ENCODE results near the gene SCD5. TPM values are rescaled to one million over a fixed set of nuclear protein-coding genes. Genes with fewer than 3 reads are reported as not detected.

The SCD5 gene
- total RNA-seq, 2 experiments from 2014 or later: 3.8 to 4.0 TPM

- no peak for DNase-seq
- H3K27me3 Mint-ChIP-seq: peaks cover 31% of the 10 kb centered on the region
- no peak overlapping the region for H3K27ac Mint-ChIP-seq
- H3K36me3 Mint-ChIP-seq: no peaks in the 10 kb centered on the region
- peaks cover 10% of the 10 kb centered on the region for H3K4me1 Mint-ChIP-seq
- no peak overlapping the region for H3K4me3 Mint-ChIP-seq
- H3K9me3 Mint-ChIP-seq: no peaks in the 10 kb centered on the region
Observed at GRCh38 chr4:82803746-82804145, 5.2 kb upstream of the SCD5 start.

- no peak overlapping the region for H3K27ac Mint-ChIP-seq
- H3K9me3 Mint-ChIP-seq: no peaks in the 10 kb centered on the region
- H3K4me1 Mint-ChIP-seq: peaks cover 10% of the 10 kb centered on the region
- no peak for DNase-seq
- no peaks in the 10 kb centered on the region for H3K36me3 Mint-ChIP-seq
- no peak overlapping the region for H3K4me3 Mint-ChIP-seq
- H3K27me3 Mint-ChIP-seq: peaks cover 31% of the 10 kb centered on the region
Observed at GRCh38 chr4:82802911-82803310, 4.3 kb upstream of the SCD5 start.

GRCh38 chr4:82801910-82802521 is 3.4 kb upstream of the SCD5 start:
- peaks cover 12% of the 10 kb centered on the region for H3K4me1 Mint-ChIP-seq
- H3K9me3 Mint-ChIP-seq: no peaks in the 10 kb centered on the region
- no peak overlapping the region for H3K27ac Mint-ChIP-seq
- H3K27me3 Mint-ChIP-seq: peaks cover 39% of the 10 kb centered on the region
- H3K4me3 Mint-ChIP-seq: no peak overlapping the region
- no peaks in the 10 kb centered on the region for H3K36me3 Mint-ChIP-seq
- no peak for DNase-seq

- Mint-ChIP-seq H3K27me3 (peaks cover 52% of the 10 kb centered on the region), H3K9me3 (no peaks in the 10 kb centered on the region), H3K4me1 (peaks cover 12% of the 10 kb centered on the region), H3K4me3 (peak overlapping the region; percentile 79), H3K27ac (no peak overlapping the region), H3K36me3 (no peaks in the 10 kb centered on the region)
- DNase-seq: no peak
Observed at GRCh38 chr4:82799006-82799881, 648 bp upstream of the SCD5 start.

- no peaks in the 10 kb centered on the region for H3K9me3 Mint-ChIP-seq
- H3K4me1 Mint-ChIP-seq: peaks cover 10% of the 10 kb centered on the region
- H3K27ac Mint-ChIP-seq: no peak overlapping the region
- peaks cover 49% of the 10 kb centered on the region for H3K27me3 Mint-ChIP-seq
- peak; percentile 25 for DNase-seq
- H3K36me3 Mint-ChIP-seq: no peaks in the 10 kb centered on the region
- peak overlapping the region; percentile 72 for H3K4me3 Mint-ChIP-seq
Observed at GRCh38 chr4:82797405-82798111, 1.0 kb downstream of the SCD5 start.

GRCh38 chr4:82797040-82797404 is 1.6 kb downstream of the SCD5 start:
- no peak for DNase-seq
- Mint-ChIP-seq H3K4me1 (peaks cover 10% of the 10 kb centered on the region), H3K27me3 (peaks cover 44% of the 10 kb centered on the region), H3K27ac (no peak overlapping the region), H3K9me3 (no peaks in the 10 kb centered on the region), H3K4me3 (peak overlapping the region; percentile 72), H3K36me3 (no peaks in the 10 kb centered on the region)

- H3K9me3 Mint-ChIP-seq: no peaks in the 10 kb centered on the region
- peaks cover 21% of the 10 kb centered on the region for H3K27me3 Mint-ChIP-seq
- no peak overlapping the region for H3K27ac Mint-ChIP-seq
- H3K4me3 Mint-ChIP-seq: no peak overlapping the region
- no peaks in the 10 kb centered on the region for H3K36me3 Mint-ChIP-seq
- DNase-seq: no peak
- peaks cover 2% of the 10 kb centered on the region for H3K4me1 Mint-ChIP-seq
Observed at GRCh38 chr4:82792912-82793649, 5.5 kb downstream of the SCD5 start.

GRCh38 chr4:82791179-82791578 is 7.4 kb downstream of the SCD5 start:
- Mint-ChIP-seq H3K27ac (no peak overlapping the region), H3K27me3 (peaks cover 8% of the 10 kb centered on the region), H3K36me3 (no peaks in the 10 kb centered on the region), H3K4me1 (no peaks in the 10 kb centered on the region), H3K9me3 (no peaks in the 10 kb centered on the region), H3K4me3 (no peak overlapping the region)
- no peak for DNase-seq

- H3K36me3 Mint-ChIP-seq: no peaks in the 10 kb centered on the region
- H3K27ac Mint-ChIP-seq: no peak overlapping the region
- DNase-seq: no peak
- H3K4me3 Mint-ChIP-seq: no peak overlapping the region
- peaks cover 3% of the 10 kb centered on the region for H3K27me3 Mint-ChIP-seq
- no peaks in the 10 kb centered on the region for H3K9me3 Mint-ChIP-seq
- H3K4me1 Mint-ChIP-seq: peaks cover 2% of the 10 kb centered on the region
Observed at GRCh38 chr4:82790060-82790660, 8.4 kb downstream of the SCD5 start.

GRCh38 chr4:82789025-82789776 is 9.4 kb downstream of the SCD5 start:
- peaks cover 3% of the 10 kb centered on the region for H3K27me3 Mint-ChIP-seq
- H3K9me3 Mint-ChIP-seq: no peaks in the 10 kb centered on the region
- peaks cover 2% of the 10 kb centered on the region for H3K4me1 Mint-ChIP-seq
- no peak overlapping the region for H3K27ac Mint-ChIP-seq
- H3K36me3 Mint-ChIP-seq: no peaks in the 10 kb centered on the region
- no peak overlapping the region for H3K4me3 Mint-ChIP-seq
- no peak for DNase-seq

GRCh38 chr4:82787342-82787741 is 11.3 kb downstream of the SCD5 start:
- H3K27ac Mint-ChIP-seq: no peak overlapping the region
- H3K27me3 Mint-ChIP-seq: peaks cover 3% of the 10 kb centered on the region
- H3K4me1 Mint-ChIP-seq: peaks cover 2% of the 10 kb centered on the region
- no peaks in the 10 kb centered on the region for H3K36me3 Mint-ChIP-seq
- no peak for DNase-seq
- H3K9me3 Mint-ChIP-seq: no peaks in the 10 kb centered on the region
- no peak overlapping the region for H3K4me3 Mint-ChIP-seq

GRCh38 chr4:82786828-82787227 is 11.8 kb downstream of the SCD5 start:
- Mint-ChIP-seq H3K27ac (no peak overlapping the region), H3K36me3 (no peaks in the 10 kb centered on the region), H3K4me1 (peaks cover 2% of the 10 kb centered on the region), H3K27me3 (peaks cover 3% of the 10 kb centered on the region), H3K9me3 (no peaks in the 10 kb centered on the region), H3K4me3 (no peak overlapping the region)
- no peak for DNase-seq

- no peak for DNase-seq
- Mint-ChIP-seq H3K4me1 (peaks cover 2% of the 10 kb centered on the region), H3K27me3 (peaks cover 3% of the 10 kb centered on the region), H3K4me3 (no peak overlapping the region), H3K9me3 (no peaks in the 10 kb centered on the region), H3K36me3 (no peaks in the 10 kb centered on the region), H3K27ac (no peak overlapping the region)
Observed at GRCh38 chr4:82785611-82786400, 12.8 kb downstream of the SCD5 start.
